ENCODE data around the gene SLMAP. TPM values are rescaled to one million over a fixed set of nuclear protein-coding genes. Genes with fewer than 3 reads are reported as not detected.

The SLMAP gene, protein sequence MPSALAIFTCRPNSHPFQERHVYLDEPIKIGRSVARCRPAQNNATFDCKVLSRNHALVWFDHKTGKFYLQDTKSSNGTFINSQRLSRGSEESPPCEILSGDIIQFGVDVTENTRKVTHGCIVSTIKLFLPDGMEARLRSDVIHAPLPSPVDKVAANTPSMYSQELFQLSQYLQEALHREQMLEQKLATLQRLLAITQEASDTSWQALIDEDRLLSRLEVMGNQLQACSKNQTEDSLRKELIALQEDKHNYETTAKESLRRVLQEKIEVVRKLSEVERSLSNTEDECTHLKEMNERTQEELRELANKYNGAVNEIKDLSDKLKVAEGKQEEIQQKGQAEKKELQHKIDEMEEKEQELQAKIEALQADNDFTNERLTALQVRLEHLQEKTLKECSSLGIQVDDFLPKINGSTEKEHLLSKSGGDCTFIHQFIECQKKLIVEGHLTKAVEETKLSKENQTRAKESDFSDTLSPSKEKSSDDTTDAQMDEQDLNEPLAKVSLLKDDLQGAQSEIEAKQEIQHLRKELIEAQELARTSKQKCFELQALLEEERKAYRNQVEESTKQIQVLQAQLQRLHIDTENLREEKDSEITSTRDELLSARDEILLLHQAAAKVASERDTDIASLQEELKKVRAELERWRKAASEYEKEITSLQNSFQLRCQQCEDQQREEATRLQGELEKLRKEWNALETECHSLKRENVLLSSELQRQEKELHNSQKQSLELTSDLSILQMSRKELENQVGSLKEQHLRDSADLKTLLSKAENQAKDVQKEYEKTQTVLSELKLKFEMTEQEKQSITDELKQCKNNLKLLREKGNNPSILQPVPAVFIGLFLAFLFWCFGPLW
- 27.6 and 41.0 TPM in 2 replicates for total RNA-seq

DNA sequence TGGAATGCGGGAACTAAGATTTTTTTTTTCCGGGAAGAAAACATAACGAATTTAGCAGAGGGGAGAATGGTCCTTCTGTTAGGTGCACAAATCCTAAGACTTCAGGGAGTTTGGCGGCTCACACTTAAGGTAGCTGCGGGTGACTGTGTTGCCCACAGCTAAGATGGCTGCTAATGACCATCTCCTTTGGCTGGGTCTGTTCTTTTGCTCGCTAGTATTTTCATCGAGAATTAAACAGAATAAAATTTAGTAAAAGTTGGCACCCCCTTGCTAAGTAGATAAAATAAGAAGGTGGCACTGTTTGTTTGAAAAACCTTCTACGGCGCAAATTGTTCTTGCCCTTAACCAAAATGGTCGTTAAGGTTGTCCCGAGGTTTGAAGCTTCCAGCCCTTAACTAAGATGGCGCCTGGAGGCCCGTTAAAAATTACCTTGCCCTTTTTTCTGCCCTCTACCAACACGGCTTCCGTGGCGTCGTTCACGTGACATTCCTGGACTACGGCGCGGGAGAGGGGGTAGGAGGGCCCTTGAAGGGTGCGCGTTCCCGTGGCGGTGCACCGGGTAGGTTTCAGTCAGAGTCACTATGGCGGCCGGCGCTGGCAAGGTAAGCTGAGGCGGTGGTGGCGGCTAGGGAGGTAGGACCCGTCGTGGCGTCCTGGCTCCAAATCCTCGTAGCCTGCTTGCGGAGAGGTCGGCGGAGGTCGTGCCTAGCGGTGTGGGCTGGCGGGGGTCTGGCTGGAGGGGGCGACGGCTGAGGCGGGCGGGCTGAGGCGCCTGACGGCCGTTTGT is at the start of gene SLMAP:
Gene SLMAP, plus strand, starts transcription at position 569 of the 787 bp plus-strand sequence. CDS start 1,343 bp downstream, outside the sequence.

Other genes with a start within 250 kb of the SLMAP start
- under 0.01 TPM in 1 of 2 replicates, not detected in the other for gene DNAH12, start 212.0 kb upstream of the SLMAP start, total RNA-seq
- 14.3 and 21.0 TPM in 2 replicates for gene PDE12, start 200.0 kb upstream of the SLMAP start, total RNA-seq
- 162 and 173 TPM in 2 replicates for gene ARF4, start 159.0 kb upstream of the SLMAP start, total RNA-seq
- gene DENND6A, start 63.2 kb upstream of the SLMAP start, total RNA-seq = 21.3 and 27.6 TPM in 2 replicates

Measured in epithelial cell of umbilical artery (primary cell).